Nephron (organoid): ENCODE data around the gene CD86.

Source experiments
- H3K27ac Mint-ChIP-seq, 3 experiments: 2 replicates each; pipeline ENCODE4 v1.8.0; 2020; ENCODE audit warnings: mixed read lengths in 3 of 3, mild to moderate bottlenecking in 2 of 3, moderate library complexity in 1 of 3
- H3K27me3 Mint-ChIP-seq: 2 replicates; pipeline ENCODE4 v1.8.0; 2021; ENCODE audit warnings: low read depth, mild to moderate bottlenecking, moderate library complexity, mixed read lengths
- H3K36me3 Mint-ChIP-seq: 2 replicates; pipeline ENCODE4 v1.8.0; 2020; ENCODE audit warnings: low read depth, mixed read lengths
- H3K4me1 Mint-ChIP-seq: 2 replicates; pipeline ENCODE4 v1.8.0; 2020; ENCODE audit warnings: mixed read lengths
- H3K4me3 Mint-ChIP-seq, 3 experiments: 2 replicates each; pipeline ENCODE4 v1.8.0; 2020; ENCODE audit warnings: mild to moderate bottlenecking in 3 of 3, mixed read lengths in 3 of 3, moderate library complexity in 2 of 3
- H3K9me3 Mint-ChIP-seq: 2 replicates; pipeline ENCODE4 v1.8.0; 2020; ENCODE audit warnings: mixed read lengths
- CTCF ChIP-seq, 3 experiments: fragments of 200-600 bp; sonication (generic); IDR thresholded peaks; one replicate each; pipeline ENCODE4 v1.5.0; 2021; ENCODE audit warnings: antibody characterized with exemption in 3 of 3; ENCODE audit not compliant: unreplicated experiment in 3 of 3

Gene CD86

GRCh38 chr3:122074621-122075265, 19.6 kb downstream of the CD86 start:
- peaks cover 3% of the 10 kb centered on the region for H3K9me3 Mint-ChIP-seq
- no peaks in the 10 kb centered on the region for H3K36me3 Mint-ChIP-seq
- H3K27me3 Mint-ChIP-seq = peaks cover 1% of the 10 kb centered on the region
- TF ChIP-seq CTCF (IDR thresholded peaks at IDR 0.05; ENCODE audit: unreplicated experiment in 3 of 3) = no peak
- H3K4me3 Mint-ChIP-seq = no peak overlapping the region
- no peaks in the 10 kb centered on the region for H3K4me1 Mint-ChIP-seq
- no peak overlapping the region for H3K27ac Mint-ChIP-seq

GRCh38 chr3:122076491-122077292, 21.5 kb downstream of the CD86 start:
- Mint-ChIP-seq H3K27me3 (peaks cover 5% of the 10 kb centered on the region), H3K4me1 (no peaks in the 10 kb centered on the region), H3K27ac (no peak overlapping the region), H3K4me3 (no peak overlapping the region), H3K9me3 (peaks cover 3% of the 10 kb centered on the region), H3K36me3 (no peaks in the 10 kb centered on the region)
- no peak for TF ChIP-seq CTCF (IDR thresholded peaks at IDR 0.05; ENCODE audit: unreplicated experiment in 3 of 3)

GRCh38 chr3:122077293-122078234, 22.4 kb downstream of the CD86 start:
- H3K36me3 Mint-ChIP-seq = no peaks in the 10 kb centered on the region
- peaks cover 5% of the 10 kb centered on the region for H3K27me3 Mint-ChIP-seq
- H3K4me3 Mint-ChIP-seq = no peak overlapping the region
- no peaks in the 10 kb centered on the region for H3K4me1 Mint-ChIP-seq
- TF ChIP-seq CTCF (IDR thresholded peaks at IDR 0.05; ENCODE audit: unreplicated experiment in 3 of 3) = no peak
- peaks cover 3% of the 10 kb centered on the region for H3K9me3 Mint-ChIP-seq
- H3K27ac Mint-ChIP-seq = no peak overlapping the region

- no peak overlapping the region for H3K27ac Mint-ChIP-seq
- H3K4me1 Mint-ChIP-seq = no peaks in the 10 kb centered on the region
- H3K27me3 Mint-ChIP-seq = peaks cover 5% of the 10 kb centered on the region
- no peaks in the 10 kb centered on the region for H3K36me3 Mint-ChIP-seq
- no peak for TF ChIP-seq CTCF (IDR thresholded peaks at IDR 0.05; ENCODE audit: unreplicated experiment in 3 of 3)
- peaks cover under 1% of the 10 kb centered on the region for H3K9me3 Mint-ChIP-seq
- no peak overlapping the region for H3K4me3 Mint-ChIP-seq
These were observed 23.2 kb downstream of the CD86 start for GRCh38 chr3:122078235-122078935.

GRCh38 chr3:122079524-122080206, 24.5 kb downstream of the CD86 start:
- H3K4me1 Mint-ChIP-seq = no peaks in the 10 kb centered on the region
- H3K4me3 Mint-ChIP-seq = no peak overlapping the region
- H3K9me3 Mint-ChIP-seq = no peaks in the 10 kb centered on the region
- no peak for TF ChIP-seq CTCF (IDR thresholded peaks at IDR 0.05; ENCODE audit: unreplicated experiment in 3 of 3)
- no peak overlapping the region for H3K27ac Mint-ChIP-seq
- peaks cover 5% of the 10 kb centered on the region for H3K27me3 Mint-ChIP-seq
- no peaks in the 10 kb centered on the region for H3K36me3 Mint-ChIP-seq
